ENCODE data around the gene CSMD2. TPM values are rescaled to one million over a fixed set of nuclear protein-coding genes. Genes with fewer than 3 reads are reported as not detected.

The CSMD2 gene
- total RNA-seq, 1 experiment from 2014 or later: 13.2 TPM

- no peak for TF ChIP-seq CTCF (IDR thresholded peaks at IDR 0.05)
- TF ChIP-seq EMX1 (CRISPR knock-in tag; IDR thresholded peaks at IDR 0.05): no peak
- TF ChIP-seq PREB (CRISPR knock-in tag; IDR thresholded peaks at IDR 0.05; ENCODE audit: borderline replicate concordance): no peak
- no peak for TF ChIP-seq ZNF425 (CRISPR knock-in tag; conservative IDR thresholded peaks at IDR 0.05)
- TF ChIP-seq CREM (CRISPR knock-in tag; IDR thresholded peaks at IDR 0.05): no peak
- no peak for TF ChIP-seq ZNF423 (CRISPR knock-in tag; IDR thresholded peaks at IDR 0.05)
- no peak for TF ChIP-seq TEAD4 (CRISPR knock-in tag; IDR thresholded peaks at IDR 0.05)
- TF ChIP-seq TP53 (CRISPR knock-in tag; IDR thresholded peaks at IDR 0.05): no peak
- no peak for TF ChIP-seq ERG (CRISPR knock-in tag; IDR thresholded peaks at IDR 0.05)
- no peak for TF ChIP-seq SOX15 (CRISPR knock-in tag; IDR thresholded peaks at IDR 0.05)
These were observed 198.5 kb downstream of the CSMD2 start (continued) for GRCh38 chr1:33966346-33967141.

GRCh38 chr1:33965086-33965485 lies 199.9 kb downstream of the CSMD2 start:
- Mint-ChIP-seq H3K27ac (no peak overlapping the region), H3K4me1 (peaks cover 24% of the 10 kb centered on the region), H3K36me3 (no peaks in the 10 kb centered on the region), H3K9me3 (no peaks in the 10 kb centered on the region), H3K4me3 (no peak overlapping the region), H3K27me3 (ENCODE audit: low read depth) (no peaks in the 10 kb centered on the region)
- ChIA-PET POLR2A (no interaction called here), CTCF (no interaction called here)
- no peak for ATAC-seq
- DNase-seq (ENCODE audit: low spot score): no peak
- TF ChIP-seq ZSCAN18 (CRISPR knock-in tag; IDR thresholded peaks at IDR 0.05) (no peak), STAT6 (CRISPR knock-in tag; conservative IDR thresholded peaks at IDR 0.05; ENCODE audit: low read depth) (no peak), E2F5 (CRISPR knock-in tag; IDR thresholded peaks at IDR 0.05) (no peak), SMAD4 (CRISPR knock-in tag; IDR thresholded peaks at IDR 0.05) (no peak), ERG (CRISPR knock-in tag; IDR thresholded peaks at IDR 0.05) (no peak), ZNF219 (CRISPR knock-in tag; IDR thresholded peaks at IDR 0.05; ENCODE audit: borderline replicate concordance) (no peak), CREM (CRISPR knock-in tag; IDR thresholded peaks at IDR 0.05) (no peak), ZNF138 (CRISPR knock-in tag; conservative IDR thresholded peaks at IDR 0.05) (no peak), ELF4 (CRISPR knock-in tag; IDR thresholded peaks at IDR 0.05; ENCODE audit: low read depth) (no peak), ZNF263 (CRISPR knock-in tag; IDR thresholded peaks at IDR 0.05; ENCODE audit: low read depth) (no peak), ZNF425 (CRISPR knock-in tag; conservative IDR thresholded peaks at IDR 0.05) (no peak)

All from WTC11 (cell line).